Ovary (tissue), 3 donors: Measurements from ENCODE around the gene ADARB2.

Experiments used
- POLR2A ChIP-seq: fragments of 450-650 bp; IDR thresholded peaks from one replicate; pipeline ENCODE4 v1.6.1; 2017; ENCODE audit warnings: antibody characterized with exemption, mild to moderate bottlenecking, moderate library complexity
- TF ChIP-seq, protein P1 (sequence below), 3 donors: fragments of 450-650 bp in 2 of 3; fragments of 200-600 bp in 1 of 3; IDR thresholded peaks; one replicate each; pipeline versions ENCODE4 v1.5.1 to v1.8.0; 2016 to 2022; ENCODE audit warnings: antibody characterized with exemption in 3 of 3, mild to moderate bottlenecking in 1 of 3
- donor health status: DM: no; HTN: no; CAD: no.

- TF ChIP-seq, protein P1, sequence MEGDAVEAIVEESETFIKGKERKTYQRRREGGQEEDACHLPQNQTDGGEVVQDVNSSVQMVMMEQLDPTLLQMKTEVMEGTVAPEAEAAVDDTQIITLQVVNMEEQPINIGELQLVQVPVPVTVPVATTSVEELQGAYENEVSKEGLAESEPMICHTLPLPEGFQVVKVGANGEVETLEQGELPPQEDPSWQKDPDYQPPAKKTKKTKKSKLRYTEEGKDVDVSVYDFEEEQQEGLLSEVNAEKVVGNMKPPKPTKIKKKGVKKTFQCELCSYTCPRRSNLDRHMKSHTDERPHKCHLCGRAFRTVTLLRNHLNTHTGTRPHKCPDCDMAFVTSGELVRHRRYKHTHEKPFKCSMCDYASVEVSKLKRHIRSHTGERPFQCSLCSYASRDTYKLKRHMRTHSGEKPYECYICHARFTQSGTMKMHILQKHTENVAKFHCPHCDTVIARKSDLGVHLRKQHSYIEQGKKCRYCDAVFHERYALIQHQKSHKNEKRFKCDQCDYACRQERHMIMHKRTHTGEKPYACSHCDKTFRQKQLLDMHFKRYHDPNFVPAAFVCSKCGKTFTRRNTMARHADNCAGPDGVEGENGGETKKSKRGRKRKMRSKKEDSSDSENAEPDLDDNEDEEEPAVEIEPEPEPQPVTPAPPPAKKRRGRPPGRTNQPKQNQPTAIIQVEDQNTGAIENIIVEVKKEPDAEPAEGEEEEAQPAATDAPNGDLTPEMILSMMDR (IDR thresholded peaks at IDR 0.05), result no peak
- TF ChIP-seq POLR2A, result no peak
Observed at GRCh38 chr10:1530871-1531517, 206.3 kb downstream of the ADARB2 start.
